B cell (primary cell): ENCODE data around the gene VPS45. TPM values are rescaled to one million over a fixed set of nuclear protein-coding genes. Genes with fewer than 3 reads are reported as not detected.
A peak's percentile ranks its signal among the peaks of the same experiment; 100 is the strongest.

Experiments
- ATAC-seq: fragments of 200-7000 bp; cut with Tn5 transposase; one replicate; pipeline ENCODE4 v1.10.0; 2021; ENCODE audit warnings: low read depth, mild to moderate bottlenecking, moderate number of reproducible peaks, moderate library complexity
- CTCF ChIA-PET: fragments of 350-600 bp; sonication (Branson Sonifier 250); formaldehyde crosslinking; loops from one replicate; lab custom pipeline; 2021; ENCODE audit warnings: antibody characterized with exemption, inconsistent platforms; lab: Charles Lee
- POLR2A ChIA-PET: fragments of 350-600 bp; sonication (Branson Sonifier 250); formaldehyde crosslinking; loops from one replicate; lab custom pipeline; 2021; ENCODE audit warnings: antibody characterized with exemption; lab: Charles Lee
- DNase-seq: peaks from one replicate; pipeline ENCODE4 v3.0.0; 2013
- H2AFZ ChIP-seq: 2 replicates; pipeline ENCODE4 v1.6.1; 2012; ENCODE audit warnings: mild to moderate bottlenecking, low read depth, low read length; ENCODE audit not compliant: insufficient read depth, poor library complexity, severe bottlenecking
- H3K27ac ChIP-seq, 2 donors: 1 replicate in 1 of 2; 2 replicates in 1 of 2; pipeline ENCODE4 v1.5.1; 2012 to 2013; ENCODE audit warnings: low read length in 2 of 2, mild to moderate bottlenecking in 2 of 2, moderate library complexity in 1 of 2
- H3K27me3 ChIP-seq, 4 experiments: fragments of 200-600 bp in 1 of 4; sonication (generic) in 1 of 4; replicated peaks in 1 of 4; 1 replicate in 2 of 4; 2 replicates in 2 of 4; pipeline versions ENCODE4 v1.6.1 to v1.7.0; 2013 to 2016; ENCODE audit warnings: low read length in 3 of 4, mild to moderate bottlenecking in 2 of 4, mixed read lengths in 1 of 4, moderate library complexity in 1 of 4; ENCODE audit not compliant: insufficient read depth in 4 of 4, control insufficient read depth in 3 of 4; ENCODE audit errors: control extremely low read depth in 1 of 4
- H3K36me3 ChIP-seq, 2 experiments: replicated peaks in 1 of 2; 1 replicate in 1 of 2; 2 replicates in 1 of 2; pipeline versions ENCODE4 v1.6.1 to v1.7.1; 2013; ENCODE audit warnings: low read length in 1 of 2; ENCODE audit not compliant: insufficient read depth in 2 of 2, control insufficient read depth in 1 of 2; ENCODE audit errors: control extremely low read depth in 1 of 2, extremely low read depth in 1 of 2
- H3K4me1 ChIP-seq, 2 donors: fragments of 200-600 bp in 1 of 2; sonication (generic) in 1 of 2; 1 replicate in 1 of 2; 2 replicates in 1 of 2; pipeline versions ENCODE4 v1.5.1 to v1.6.1; 2013 to 2017; ENCODE audit warnings: low read length in 2 of 2; ENCODE audit not compliant: control insufficient read depth in 2 of 2, insufficient read depth in 2 of 2
- H3K4me2 ChIP-seq: replicated peaks from 2 replicates; pipeline ENCODE3; 2012; ENCODE audit warnings: mild to moderate bottlenecking, low read depth, low read length; ENCODE audit not compliant: poor library complexity, severe bottlenecking
- H3K4me3 ChIP-seq, 5 experiments: fragments of 200-600 bp in 1 of 5; sonication (generic) in 1 of 5; 1 replicate in 3 of 5; 2 replicates in 2 of 5; pipeline versions ENCODE4 v1.5.1 to v1.7.0; 2011 to 2016; ENCODE audit warnings: low read length in 4 of 5, mild to moderate bottlenecking in 4 of 5, low read depth in 2 of 5, control low read depth in 1 of 5, moderate library complexity in 1 of 5; ENCODE audit not compliant: insufficient read depth in 1 of 5; ENCODE audit errors: control extremely low read depth in 1 of 5, extremely low read depth in 1 of 5
- H3K79me2 ChIP-seq: fragments of 200-600 bp; sonication (generic); one replicate; pipeline ENCODE4 v1.6.0; 2016; ENCODE audit warnings: low read length; ENCODE audit not compliant: control insufficient read depth, insufficient read depth
- H3K9ac ChIP-seq: fragments of 200-600 bp; sonication (generic); 2 replicates; pipeline ENCODE4 v1.6.1; 2017; ENCODE audit warnings: mild to moderate bottlenecking, low read length, moderate library complexity
- H3K9me3 ChIP-seq, 3 donors: one replicate each; pipeline versions ENCODE4 v1.6.1 to v1.7.1; 2013; ENCODE audit warnings: low read length in 2 of 3; ENCODE audit not compliant: control insufficient read depth in 2 of 3, insufficient read depth in 1 of 3; ENCODE audit errors: control extremely low read depth in 1 of 3
- H4K20me1 ChIP-seq: 2 replicates; pipeline ENCODE4 v1.6.0; 2012; ENCODE audit warnings: mild to moderate bottlenecking, low read length; ENCODE audit not compliant: insufficient read depth, control insufficient read depth, poor library complexity, severe bottlenecking
- H3K27ac Mint-ChIP-seq: one replicate; pipeline ENCODE4 v1.8.0; 2021; ENCODE audit warnings: mixed read lengths
- H3K27me3 Mint-ChIP-seq: one replicate; pipeline ENCODE4 v1.8.0; 2021; ENCODE audit warnings: mixed read lengths
- H3K4me1 Mint-ChIP-seq: one replicate; pipeline ENCODE4 v1.8.0; 2021; ENCODE audit warnings: mixed read lengths
- H3K4me3 Mint-ChIP-seq: one replicate; pipeline ENCODE4 v1.8.0; 2021; ENCODE audit warnings: mixed read lengths
- H3K9me3 Mint-ChIP-seq: one replicate; pipeline ENCODE4 v1.8.0; 2022; ENCODE audit warnings: mixed read lengths; ENCODE audit not compliant: insufficient read depth
- CTCF ChIP-seq: fragments of 200-600 bp; IDR thresholded peaks from one replicate; pipeline ENCODE4 v1.8.0; 2022; ENCODE audit warnings: antibody characterized with exemption, mild to moderate bottlenecking
- EZH2 ChIP-seq: IDR thresholded peaks from 2 replicates; pipeline ENCODE4 v1.6.1; 2012; ENCODE audit warnings: borderline replicate concordance, low read depth, mild to moderate bottlenecking, moderate library complexity, low read length; ENCODE audit not compliant: insufficient read depth, poor library complexity, severe bottlenecking
- WGBS: methylation state at CpG from one replicate; pipeline ENCODE4 v1.1.5; 2013; ENCODE audit warnings: missing lambda C conversion rate; ENCODE audit not compliant: insufficient coverage; 5-methylcytosine and 5-hydroxymethylcytosine counted together
- intact Hi-C: fragments of 100-400 bp; cut with micrococcal nuclease; formaldehyde crosslinking; loops from one replicate; pipeline ENCODE4 v1.10.0; 2022
- polyA plus RNA-seq: library from polyadenylated mRNA; depleted of rRNA; stranded (reverse); fragments of >200 nt; gene quantifications from 2 replicates; pipeline ENCODE4 v1.2.3, GENCODE V29; 2012
- total RNA-seq, 2 donors: library from RNA; stranded (reverse); fragments of 120-200 nt in 1 of 2; gene quantifications; 1 replicate in 1 of 2; 2 replicates in 1 of 2; pipeline versions ENCODE4 v1.2.3 to v1.2.4, GENCODE V29; 2013 to 2022

The VPS45 gene
- total and polyA plus RNA-seq, 2 donors (not counting 1 experiment from before 2014, with no cell fraction given) = 23.4 to 49.1 TPM

- H3K4me3 Mint-ChIP-seq = peak overlapping the region; percentile 15
- Histone ChIP-seq H2AFZ (peak overlapping the region; percentile 18), H3K9ac (peak overlapping the region; percentile 17), H4K20me1 (no peaks in the 10 kb centered on the region), H3K4me3 (peak overlapping the region in 2 of 5 experiments; percentile 25 to 28), H3K27me3 (no peaks in the 10 kb centered on the region), H3K27ac (peak overlapping the region; percentile 95), H3K4me2 (peak overlapping the region; percentile 77), H3K79me2 (peaks cover 3% of the 10 kb centered on the region), H3K4me1 (peaks cover 59 to 67% of the 10 kb centered on the region in 2 donors), H3K36me3 (no peaks in the 10 kb centered on the region), H3K9me3 (no peaks in the 10 kb centered on the region)
- POLR2A ChIA-PET = interaction anchor here (0.6 to 9.7 kb wide), 7 partner anchors 15 to 93 kb away, joined by 6 to 139 read pairs (median 8); partner anchors contain the start of gene PLEKHO1
- H3K4me1 Mint-ChIP-seq = peaks cover 61% of the 10 kb centered on the region
- 60% methylated on average over 8 of the region's 14 CpGs for WGBS
- no peaks in the 10 kb centered on the region for H3K9me3 Mint-ChIP-seq
- no peaks in the 10 kb centered on the region for H3K27me3 Mint-ChIP-seq
- CTCF ChIA-PET = interaction anchor here (0.6 to 23.1 kb wide), 25 partner anchors 8 to 622 kb away, joined by 3 to 637 read pairs (median 6); partner anchors contain the start of genes PLEKHO1 and VPS45
- peak; percentile 73 for DNase-seq
- peak overlapping the region; percentile 99 for H3K27ac Mint-ChIP-seq
- intact Hi-C loops = loop anchor here (1.0 kb wide), 1 partner anchor 21 kb away; no protein-coding TSS in a partner anchor
- TF ChIP-seq CTCF = peak; percentile 76
- TF ChIP-seq EZH2 = no peak
- peak; percentile 26 for ATAC-seq
Measured at GRCh38 chr1:150165622-150166612, 98.3 kb downstream of the VPS45 start.
